HCT116 (cell line): ENCODE data around the gene SNRNP70. TPM values are rescaled to one million over a fixed set of nuclear protein-coding genes. Genes with fewer than 3 reads are reported as not detected.

ENCODE experiments used
- ATAC-seq: fragments of 200-7000 bp; cut with Tn5 transposase; 2 replicates; pipeline ENCODE4 v1.9.1; 2020; ENCODE audit warnings: mild to moderate bottlenecking, moderate library complexity
- BruUV-seq: library from RNA; stranded (reverse); fragments of 400-500 nt; replicated peaks from 2 replicates; lab custom pipeline; 2021; lab: Mats Ljungman, UMichigan
- CTCF ChIA-PET: fragments of 300-600 bp; sonication (Branson Sonifier 250); formaldehyde crosslinking; loops from one replicate; lab custom pipeline; 2021; ENCODE audit warnings: antibody characterized with exemption; lab: Charles Lee
- POLR2A ChIA-PET: fragments of 300-600, 350-600 bp; sonication (Branson Sonifier 250); formaldehyde crosslinking; loops from one replicate; lab custom pipeline; 2021; ENCODE audit warnings: antibody characterized with exemption; lab: Charles Lee
- RAD21 ChIA-PET, 2 experiments: fragments of 300-600 bp; sonication (Branson Sonifier 250); formaldehyde crosslinking; loops; one replicate each; lab custom pipeline; 2023; ENCODE audit warnings: low total read pairs in 2 of 2; ENCODE audit not compliant: uncharacterized antibody in 2 of 2, unreplicated experiment in 2 of 2, low non-redundant PET in 1 of 2; lab: Charles Lee
- DNase-seq: peaks from one replicate; pipeline ENCODE4 v3.0.0-alpha.2; 2010; ENCODE audit warnings: low read depth, low spot score
- H2AFZ ChIP-seq: fragments of 200-600 bp; shearing (Covaris generic), sonication (generic); 2 replicates; pipeline ENCODE4 v1.6.1; 2017; ENCODE audit warnings: low read depth, mixed run types, mixed read lengths, antibody characterized with exemption, low read length; ENCODE audit not compliant: poor library complexity, severe bottlenecking
- H3K27ac ChIP-seq: 2 replicates; pipeline ENCODE4 v1.5.1; 2012; ENCODE audit warnings: low read depth, low read length
- H3K27me3 ChIP-seq: fragments of 200-600 bp; sonication (generic); 2 replicates; pipeline ENCODE4 v1.6.1; 2016; ENCODE audit warnings: mixed run types, low read length, mixed read lengths; ENCODE audit not compliant: insufficient read depth
- H3K36me3 ChIP-seq, 2 experiments: fragments of 200-500 bp in 1 of 2; fragments of 200-600 bp in 1 of 2; sonication (Bioruptor generic) in 1 of 2; sonication (generic) in 1 of 2; 2 replicates each; pipeline versions ENCODE4 v1.5.1 to v1.6.1; 2014 to 2016; ENCODE audit warnings: low read length in 2 of 2, inconsistent platforms in 1 of 2, mixed read lengths in 1 of 2, mixed run types in 1 of 2; ENCODE audit not compliant: insufficient read depth in 2 of 2, control insufficient read depth in 1 of 2
- H3K4me1 ChIP-seq, 2 experiments: fragments of 200-600 bp in 1 of 2; sonication (generic) in 1 of 2; 2 replicates each; pipeline versions ENCODE4 v1.5.1 to v1.6.1; 2012 to 2017; ENCODE audit warnings: low read length in 2 of 2, inconsistent platforms in 1 of 2, mild to moderate bottlenecking in 1 of 2, mixed read lengths in 1 of 2, mixed run types in 1 of 2, moderate library complexity in 1 of 2; ENCODE audit not compliant: insufficient read depth in 2 of 2, control insufficient read depth in 1 of 2
- H3K4me2 ChIP-seq: fragments of 200-600 bp; sonication (generic); 2 replicates; pipeline ENCODE4 v1.6.1; 2017; ENCODE audit warnings: mixed run types, low read length, mixed read lengths
- H3K4me3 ChIP-seq, 2 experiments: fragments of 200-600 bp in 1 of 2; sonication (generic) in 1 of 2; replicated peaks in 1 of 2; 2 replicates each; pipeline ENCODE4 v1.5.1; 2011 to 2016; ENCODE audit warnings: low read length in 2 of 2, control low read depth in 1 of 2, low read depth in 1 of 2, mild to moderate bottlenecking in 1 of 2, mixed read lengths in 1 of 2, mixed run types in 1 of 2
- H3K79me2 ChIP-seq: fragments of 200-600 bp; sonication (generic); 2 replicates; pipeline ENCODE4 v1.6.1; 2017; ENCODE audit warnings: mild to moderate bottlenecking, mixed run types, low read length, moderate library complexity, mixed read lengths; ENCODE audit not compliant: insufficient read depth
- H3K9ac ChIP-seq: fragments of 200-600 bp; sonication (generic); 2 replicates; pipeline ENCODE4 v1.6.1; 2016; ENCODE audit warnings: low read length, mixed read lengths
- H3K9me2 ChIP-seq: fragments of 200-600 bp; sonication (generic), shearing (Covaris generic); 2 replicates; pipeline ENCODE4 v1.6.1; 2017; ENCODE audit warnings: mixed run types, mild to moderate bottlenecking, moderate library complexity; ENCODE audit not compliant: insufficient read depth
- H3K9me3 ChIP-seq, 2 experiments: fragments of 200-500 bp in 1 of 2; fragments of 200-600 bp in 1 of 2; sonication (Bioruptor generic) in 1 of 2; sonication (generic) in 1 of 2; 2 replicates each; pipeline ENCODE4 v1.6.1; 2014 to 2017; ENCODE audit warnings: low read length in 2 of 2, mixed read lengths in 2 of 2, inconsistent platforms in 1 of 2, low read depth in 1 of 2, mild to moderate bottlenecking in 1 of 2, mixed run types in 1 of 2, moderate library complexity in 1 of 2; ENCODE audit not compliant: control insufficient read depth in 1 of 2, insufficient read depth in 1 of 2
- H4K20me1 ChIP-seq: fragments of 200-600 bp; sonication (generic), shearing (Covaris generic); 2 replicates; pipeline ENCODE4 v1.6.1; 2017; ENCODE audit warnings: mixed run types, mild to moderate bottlenecking, moderate library complexity; ENCODE audit not compliant: insufficient read depth
- ATF3 ChIP-seq: IDR thresholded peaks from 2 replicates; pipeline ENCODE4 v1.6.1; 2012
- CEBPB ChIP-seq: IDR thresholded peaks from 2 replicates; pipeline ENCODE4 v1.6.1; 2012; ENCODE audit warnings: low read depth
- CTCF ChIP-seq, 3 experiments: fragments of 200-600 bp in 1 of 3; sonication (generic) in 1 of 3; IDR thresholded peaks in 2 of 3; conservative IDR thresholded peaks in 1 of 3; 2 replicates each; pipeline ENCODE4 v1.5.1; 2012 to 2017; ENCODE audit warnings: low read depth in 2 of 3, low read length in 2 of 3, antibody characterized with exemption in 1 of 3, borderline replicate concordance in 1 of 3, control low read depth in 1 of 3, mild to moderate bottlenecking in 1 of 3, mixed read lengths in 1 of 3, mixed run types in 1 of 3, moderate library complexity in 1 of 3; ENCODE audit not compliant: insufficient read depth in 1 of 3
- EGR1 ChIP-seq: IDR thresholded peaks from 2 replicates; pipeline ENCODE4 v1.6.1; 2012; ENCODE audit warnings: low read depth
- ELF1 ChIP-seq: IDR thresholded peaks from 2 replicates; pipeline ENCODE4 v1.6.1; 2012; ENCODE audit warnings: low read depth, borderline replicate concordance
- EZH2 ChIP-seq: fragments of 200-600 bp; sonication (generic); IDR thresholded peaks from 2 replicates; pipeline ENCODE4 v1.6.1; 2017; ENCODE audit warnings: antibody characterized with exemption, mixed run types
- EZH2phosphoT487 ChIP-seq: fragments of 200-600 bp; IDR thresholded peaks from 2 replicates; pipeline ENCODE4 v1.6.1; 2018; ENCODE audit warnings: antibody characterized with exemption, borderline replicate concordance
- FOSL1 ChIP-seq: IDR thresholded peaks from 2 replicates; pipeline ENCODE4 v1.6.1; 2012; ENCODE audit warnings: low read depth
- MAX ChIP-seq: IDR thresholded peaks from 2 replicates; pipeline ENCODE4 v1.6.1; 2012
- POLR2A ChIP-seq: IDR thresholded peaks from 2 replicates; pipeline ENCODE4 v1.7.0; 2011; ENCODE audit warnings: borderline replicate concordance; ENCODE audit not compliant: insufficient read depth, insufficient read length; ENCODE audit errors: extremely low read depth
- POLR2AphosphoS5 ChIP-seq: IDR thresholded peaks from 2 replicates; pipeline ENCODE4 v1.6.1; 2011; ENCODE audit warnings: mild to moderate bottlenecking, low read depth, low read length, moderate library complexity
- RAD21 ChIP-seq: IDR thresholded peaks from 2 replicates; pipeline ENCODE4 v1.6.1; 2012; ENCODE audit warnings: low read depth, mild to moderate bottlenecking
- REST ChIP-seq: IDR thresholded peaks from 2 replicates; pipeline ENCODE4 v1.6.1; 2012; ENCODE audit warnings: low read depth
- SIN3A ChIP-seq: IDR thresholded peaks from 2 replicates; pipeline ENCODE4 v1.6.1; 2012; ENCODE audit warnings: low read depth
- SP1 ChIP-seq: IDR thresholded peaks from 2 replicates; pipeline ENCODE4 v1.6.1; 2012; ENCODE audit warnings: low read depth
- SRF ChIP-seq: IDR thresholded peaks from 2 replicates; pipeline ENCODE4 v1.6.1; 2012; ENCODE audit warnings: low read depth
- TCF7L2 ChIP-seq: IDR thresholded peaks from 2 replicates; pipeline ENCODE4 v1.7.0; 2011; ENCODE audit warnings: borderline replicate concordance, inconsistent platforms; ENCODE audit not compliant: insufficient read depth, insufficient read length; ENCODE audit errors: extremely low read depth
- ZBTB33 ChIP-seq: IDR thresholded peaks from 2 replicates; pipeline ENCODE4 v1.6.1; 2011; ENCODE audit warnings: mild to moderate bottlenecking, low read length, moderate library complexity; ENCODE audit not compliant: insufficient replicate concordance; ENCODE audit errors: extremely low read depth
- ZFX ChIP-seq: fragments of 450-650 bp; IDR thresholded peaks from 2 replicates; pipeline ENCODE4 v1.6.1; 2017
- ZNF274 ChIP-seq: fragments of 200-500 bp; sonication (Bioruptor generic); IDR thresholded peaks from 2 replicates; pipeline ENCODE4 v1.6.1; 2014; ENCODE audit warnings: mild to moderate bottlenecking, low read depth, low read length, inconsistent platforms
- intact Hi-C: fragments of 100-400 bp; cut with micrococcal nuclease; formaldehyde crosslinking; loops from 2 replicates; pipeline ENCODE4 v1.10.0; 2022
- total RNA-seq: library from RNA; stranded (reverse); gene quantifications from one replicate; pipeline ENCODE4 v1.2.1, GENCODE V29; 2021; ENCODE audit not compliant: unreplicated experiment

Gene SNRNP70
- total RNA-seq, 1 experiment from 2014 or later = 236 TPM

GRCh38 chr19:49153167-49153809 is 68.0 kb downstream of the SNRNP70 start:
- Histone ChIP-seq H3K79me2 (peaks cover 3% of the 10 kb centered on the region; the same call in 1 of the 2 replicates), H2AFZ (no peak overlapping the region), H3K36me3 (no peaks in the 10 kb centered on the region), H3K27ac (no peak overlapping the region; the same call in 1 of the 2 replicates), H3K4me2 (no peak overlapping the region), H3K9me3 (no peaks in the 10 kb centered on the region), H4K20me1 (no peaks in the 10 kb centered on the region), H3K27me3 (no peaks in the 10 kb centered on the region), H3K9ac (no peak overlapping the region), H3K4me1 (peaks cover 17 to 50% of the 10 kb centered on the region in 2 experiments), H3K9me2 (no peaks in the 10 kb centered on the region), H3K4me3 (no peak overlapping the region)
- intact Hi-C loops = no loop called here
- BruUV-seq = no TSS peak
- no peak for ATAC-seq
- ChIA-PET CTCF (interaction anchor here (0.6 kb wide), 1 partner anchor 31 kb away, joined by 4 read pairs; no protein-coding TSS in a partner anchor), POLR2A (no interaction called here), RAD21 (no interaction called here)
- TF ChIP-seq SRF = no peak
- no peak for TF ChIP-seq FOSL1
- no peak for TF ChIP-seq POLR2A
- no peak for TF ChIP-seq SIN3A
- TF ChIP-seq EZH2phosphoT487 = no peak
- TF ChIP-seq SP1 = no peak
- TF ChIP-seq POLR2AphosphoS5 = no peak
- TF ChIP-seq CEBPB = no peak
- no peak for TF ChIP-seq EGR1
- no peak for TF ChIP-seq MAX
- TF ChIP-seq TCF7L2 = no peak
- TF ChIP-seq CTCF (IDR thresholded peaks at IDR 0.05 in 2 of 3, conservative IDR thresholded peaks at IDR 0.05 in 1 of 3; ENCODE audit: borderline replicate concordance in 1 of 3, insufficient read depth in 1 of 3, low read depth in 2 of 3, low read length in 2 of 3) = no peak
- TF ChIP-seq ELF1 = no peak
- TF ChIP-seq ATF3 = no peak
- no peak for TF ChIP-seq REST
- TF ChIP-seq ZFX = no peak
- TF ChIP-seq ZNF274 = no peak
- TF ChIP-seq EZH2 = no peak
- TF ChIP-seq RAD21 = no peak
- TF ChIP-seq ZBTB33 = no peak
- no peak for DNase-seq
